ENCODE data around the gene ZNF91.
"Not testable (repeated sequence)": the region's sequence is repeated elsewhere in the genome, so short reads cannot be mapped to it uniquely, and the experiment has no call there.

ZNF91 gene

DNA sequence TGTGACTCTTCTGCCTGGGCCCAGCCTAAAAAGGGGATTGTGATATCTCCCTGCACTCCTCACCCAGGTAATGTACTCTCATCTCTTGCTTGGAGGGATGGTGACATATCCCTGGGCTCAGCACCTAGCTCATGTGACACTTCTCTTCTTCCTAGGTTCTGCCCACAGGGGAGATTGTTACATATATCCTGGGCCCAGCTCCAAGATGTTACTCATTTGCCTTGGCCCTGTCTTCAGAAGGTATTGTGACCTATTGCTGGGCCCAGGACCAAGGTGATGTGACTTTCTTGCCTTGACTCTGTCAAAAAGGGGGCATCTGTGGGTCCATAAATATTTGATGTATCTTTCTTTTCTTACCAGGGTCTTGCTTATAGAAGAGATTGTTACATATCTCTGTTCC is 73.9 kb downstream of the ZNF91 start:
- H3K4me1 ChIP-seq (ENCODE audit: insufficient read depth, low read length); H3K9ac ChIP-seq (ENCODE audit: low read depth, low read length); H3K36me3 ChIP-seq (ENCODE audit: insufficient read depth, low read length); H3K9me3 ChIP-seq (ENCODE audit: control insufficient read depth, insufficient read depth, low read length): not testable (repeated sequence)

DNA sequence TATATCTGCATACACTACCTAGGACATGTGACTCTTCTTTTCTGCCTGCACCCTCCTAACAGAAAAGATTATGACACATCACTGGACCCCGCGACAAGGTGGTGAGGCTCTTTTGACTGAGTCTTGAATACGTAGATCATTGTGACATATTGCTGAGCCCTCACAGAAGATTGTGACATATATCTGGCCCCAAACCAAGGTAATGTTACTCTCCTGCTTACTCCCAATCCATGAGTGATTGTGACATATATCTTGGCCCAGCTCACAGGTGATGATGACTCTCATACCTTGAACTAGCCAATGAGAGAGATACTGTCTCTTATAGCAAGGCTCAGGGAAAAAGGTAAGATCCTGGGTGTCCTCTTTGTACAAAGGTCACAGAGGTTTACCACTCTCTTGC is 75.7 kb downstream of the ZNF91 start:
- not testable (repeated sequence) for H3K9ac ChIP-seq (ENCODE audit: low read depth, low read length); H3K9me3 ChIP-seq (ENCODE audit: control insufficient read depth, insufficient read depth, low read length); H3K36me3 ChIP-seq (ENCODE audit: insufficient read depth, low read length); H3K4me1 ChIP-seq (ENCODE audit: insufficient read depth, low read length)

DNA sequence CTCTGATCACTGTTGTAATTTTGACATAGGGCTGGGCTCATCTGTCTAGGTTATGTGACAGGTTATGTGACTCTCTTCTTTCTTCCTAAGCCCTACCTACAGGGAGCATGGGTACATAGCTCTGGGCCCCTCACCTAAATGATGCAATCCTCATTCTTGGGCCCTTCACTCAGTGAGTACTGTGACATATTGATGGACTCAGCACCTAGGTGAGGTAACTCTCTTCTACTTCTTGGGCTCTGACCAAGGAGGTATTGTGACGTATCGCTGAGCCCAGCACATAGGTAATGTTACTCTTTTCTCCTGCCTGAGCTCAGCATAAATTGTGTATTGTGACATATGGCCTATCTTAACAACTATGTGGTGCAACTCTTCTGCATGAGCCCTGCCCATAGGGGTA is 76.3 kb downstream of the ZNF91 start:
- not testable (repeated sequence) for H3K4me1 ChIP-seq (ENCODE audit: insufficient read depth, low read length); H3K9me3 ChIP-seq (ENCODE audit: control insufficient read depth, insufficient read depth, low read length); H3K36me3 ChIP-seq (ENCODE audit: insufficient read depth, low read length); H3K9ac ChIP-seq (ENCODE audit: low read depth, low read length)

DNA sequence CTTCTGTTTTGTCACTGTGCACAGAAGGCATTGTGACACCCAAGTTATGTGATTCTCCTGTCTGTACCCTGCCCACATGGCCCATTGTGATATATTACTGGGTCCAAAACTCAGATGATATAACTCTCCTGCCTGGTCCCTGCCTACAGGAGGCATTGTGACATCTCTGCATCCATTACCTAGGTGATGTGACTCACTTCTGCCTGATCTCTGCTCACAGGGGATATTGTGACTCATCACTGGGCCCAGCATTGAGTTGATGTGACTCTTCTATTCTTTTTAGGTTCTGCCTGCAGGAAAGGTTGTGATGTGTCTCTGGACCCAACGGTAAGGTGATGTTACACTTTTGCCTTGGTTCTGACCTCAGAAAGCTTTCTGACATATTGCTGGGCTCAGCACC is 77.1 kb downstream of the ZNF91 start:
- Histone ChIP-seq H3K9ac (ENCODE audit: low read depth, low read length) (no peak overlapping the region), H3K36me3 (ENCODE audit: insufficient read depth, low read length) (no peaks in the 10 kb centered on the region), H3K9me3 (ENCODE audit: control insufficient read depth, insufficient read depth, low read length) (no peaks in the 10 kb centered on the region), H3K4me1 (ENCODE audit: insufficient read depth, low read length) (no peaks in the 10 kb centered on the region)

DNA sequence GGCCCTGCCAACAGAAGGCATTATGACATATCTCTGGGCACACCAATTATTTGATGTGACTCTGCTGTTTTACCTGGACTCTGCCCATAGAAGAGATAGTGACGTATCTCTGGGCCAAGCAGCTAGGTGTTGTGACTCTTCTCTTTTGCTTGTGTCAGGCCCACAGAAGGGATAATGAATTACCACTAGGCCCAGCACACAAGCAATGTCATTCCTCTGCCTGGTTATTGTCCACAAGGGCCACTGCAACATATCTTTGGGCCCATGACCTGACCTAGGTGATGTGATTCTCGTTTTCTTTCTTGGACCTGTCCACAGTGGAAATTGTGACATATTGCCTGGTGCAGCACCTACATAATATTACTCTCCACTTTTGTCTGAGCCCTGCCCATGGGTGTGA is 80.0 kb downstream of the ZNF91 start:
- Histone ChIP-seq H3K36me3 (ENCODE audit: insufficient read depth, low read length) (no peaks in the 10 kb centered on the region), H3K9me3 (ENCODE audit: control insufficient read depth, insufficient read depth, low read length) (no peaks in the 10 kb centered on the region), H3K4me1 (ENCODE audit: insufficient read depth, low read length) (no peaks in the 10 kb centered on the region), H3K9ac (ENCODE audit: low read depth, low read length) (no peak overlapping the region)

DNA sequence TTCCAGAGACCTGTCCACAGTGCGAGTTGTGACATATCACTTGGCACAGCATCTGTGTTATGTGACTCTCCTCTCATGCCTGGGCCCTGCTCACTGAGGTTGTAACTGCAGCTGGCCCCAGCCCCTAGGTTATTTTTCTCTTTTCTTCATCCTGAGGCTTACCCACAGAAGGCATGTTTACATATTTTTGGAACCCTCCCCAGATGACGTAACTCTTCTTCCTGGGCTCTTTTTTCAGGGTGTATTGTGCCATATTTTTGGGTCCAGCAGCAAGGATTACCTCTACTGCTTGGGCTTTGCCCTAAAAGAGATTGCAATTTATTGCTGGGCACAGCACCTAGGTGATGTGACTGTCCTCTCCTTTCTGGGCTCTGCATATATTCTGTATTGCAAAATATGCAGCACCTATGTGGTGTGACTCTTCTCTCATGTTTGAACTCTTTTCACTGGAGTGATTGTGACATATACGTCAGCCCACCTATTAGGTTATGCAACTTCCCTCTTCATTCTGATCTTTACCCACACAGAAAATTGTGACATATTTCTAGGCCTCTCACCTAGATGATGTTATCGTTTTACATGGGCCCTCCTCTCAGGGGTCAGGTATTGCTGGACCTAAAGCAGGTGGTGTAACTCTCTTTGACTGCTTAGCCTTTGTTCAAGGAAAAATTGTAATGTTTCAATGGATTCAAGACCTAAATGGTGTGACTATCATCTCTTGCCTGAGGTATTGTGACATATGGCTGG is 80.6 kb downstream of the ZNF91 start:
- Histone ChIP-seq H3K36me3 (ENCODE audit: insufficient read depth, low read length) (no peaks in the 10 kb centered on the region), H3K4me1 (ENCODE audit: insufficient read depth, low read length) (no peaks in the 10 kb centered on the region), H3K9me3 (ENCODE audit: control insufficient read depth, insufficient read depth, low read length) (no peaks in the 10 kb centered on the region), H3K9ac (ENCODE audit: low read depth, low read length) (no peak overlapping the region)

DNA sequence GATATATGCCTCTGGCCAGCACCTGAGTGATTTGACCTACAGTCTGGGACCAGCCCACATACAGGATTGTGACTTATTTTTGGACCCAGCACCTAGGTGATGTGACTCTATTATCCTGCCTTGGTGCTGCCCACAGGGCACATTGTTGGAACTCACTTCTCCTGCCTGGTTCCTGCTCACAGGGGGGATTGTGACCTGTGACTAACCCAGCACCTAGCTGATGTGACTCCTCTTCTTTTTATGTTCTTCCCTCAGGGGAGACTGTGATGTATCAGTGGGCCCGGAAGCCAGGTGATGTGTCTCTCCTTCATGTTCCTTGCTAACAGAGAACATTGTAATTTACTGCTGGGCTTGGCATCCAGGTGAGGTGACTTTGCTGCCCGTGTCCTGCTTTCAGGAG is 82.1 kb downstream of the ZNF91 start:
- Histone ChIP-seq H3K9me3 (ENCODE audit: control insufficient read depth, insufficient read depth, low read length) (no peaks in the 10 kb centered on the region), H3K36me3 (ENCODE audit: insufficient read depth, low read length) (no peaks in the 10 kb centered on the region), H3K9ac (ENCODE audit: low read depth, low read length) (no peak overlapping the region), H3K4me1 (ENCODE audit: insufficient read depth, low read length) (no peaks in the 10 kb centered on the region)

DNA sequence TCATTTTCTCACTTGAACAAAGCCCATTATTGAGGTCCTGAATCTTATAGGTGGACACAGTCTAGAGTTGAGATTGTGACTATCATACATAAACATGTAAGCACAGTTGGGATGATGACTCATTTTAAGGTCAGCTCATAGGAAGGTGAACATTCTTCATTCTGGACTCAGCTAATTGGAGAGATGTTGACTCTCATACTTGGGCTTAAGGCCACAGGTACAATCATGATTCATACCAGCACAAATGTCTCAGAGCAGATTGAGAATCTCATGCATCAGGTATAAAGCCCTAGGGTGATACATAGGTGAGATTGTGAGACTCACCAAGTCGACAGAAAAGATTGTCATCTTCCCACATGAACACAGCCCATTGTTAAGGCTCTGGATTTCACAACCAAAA is 82.8 kb downstream of the ZNF91 start:
- Histone ChIP-seq H3K36me3 (ENCODE audit: insufficient read depth, low read length) (no peaks in the 10 kb centered on the region), H3K9ac (ENCODE audit: low read depth, low read length) (no peak overlapping the region), H3K4me1 (ENCODE audit: insufficient read depth, low read length) (no peaks in the 10 kb centered on the region), H3K9me3 (ENCODE audit: control insufficient read depth, insufficient read depth, low read length) (no peaks in the 10 kb centered on the region)

DNA sequence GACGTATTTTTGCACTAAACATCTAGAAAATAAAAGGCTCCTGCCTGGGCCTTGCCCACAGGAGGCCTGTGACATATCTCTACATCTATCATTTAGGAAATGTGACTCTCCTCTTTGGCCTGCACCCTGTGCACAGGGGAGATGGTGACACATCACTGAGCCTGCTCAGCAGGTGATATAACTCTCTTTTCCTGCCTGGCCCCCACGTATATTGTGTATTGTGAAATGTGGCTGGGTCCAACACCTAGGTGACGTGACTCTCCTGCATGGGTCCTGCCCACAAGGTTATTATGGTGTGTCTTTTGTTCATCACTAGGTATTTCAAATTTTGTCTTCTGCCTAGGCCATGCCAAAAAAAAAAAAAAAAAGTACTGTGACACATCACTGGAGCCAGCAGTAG is 83.7 kb downstream of the ZNF91 start:
- Histone ChIP-seq H3K9ac (ENCODE audit: low read depth, low read length) (no peak overlapping the region), H3K9me3 (ENCODE audit: control insufficient read depth, insufficient read depth, low read length) (no peaks in the 10 kb centered on the region), H3K36me3 (ENCODE audit: insufficient read depth, low read length) (no peaks in the 10 kb centered on the region), H3K4me1 (ENCODE audit: insufficient read depth, low read length) (no peaks in the 10 kb centered on the region)

DNA sequence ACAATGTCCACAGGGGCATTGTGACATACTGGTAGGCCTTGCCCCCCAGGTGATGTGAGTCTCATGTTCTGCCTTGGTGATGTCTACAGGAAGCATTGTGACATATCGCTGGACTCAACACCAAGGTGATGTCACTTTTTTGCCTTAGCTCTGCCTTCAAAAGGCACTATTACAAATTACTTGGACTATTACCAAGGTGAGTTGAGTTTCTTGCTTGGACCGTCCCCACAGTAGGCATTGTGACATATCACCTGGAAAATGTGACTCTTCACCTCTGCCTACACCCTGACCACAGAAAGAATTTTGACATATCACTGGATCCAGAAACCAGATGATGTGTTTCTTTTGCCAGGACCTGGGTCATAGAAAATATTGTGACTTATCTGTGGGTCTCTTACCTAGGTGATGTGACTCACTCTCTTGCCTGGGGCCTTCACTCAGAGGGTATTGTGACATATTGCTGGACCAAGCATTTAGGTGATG is 84.5 kb downstream of the ZNF91 start:
- Histone ChIP-seq H3K4me1 (ENCODE audit: insufficient read depth, low read length) (no peaks in the 10 kb centered on the region), H3K9me3 (ENCODE audit: control insufficient read depth, insufficient read depth, low read length) (no peaks in the 10 kb centered on the region), H3K9ac (ENCODE audit: low read depth, low read length) (no peak overlapping the region), H3K36me3 (ENCODE audit: insufficient read depth, low read length) (no peaks in the 10 kb centered on the region)

DNA sequence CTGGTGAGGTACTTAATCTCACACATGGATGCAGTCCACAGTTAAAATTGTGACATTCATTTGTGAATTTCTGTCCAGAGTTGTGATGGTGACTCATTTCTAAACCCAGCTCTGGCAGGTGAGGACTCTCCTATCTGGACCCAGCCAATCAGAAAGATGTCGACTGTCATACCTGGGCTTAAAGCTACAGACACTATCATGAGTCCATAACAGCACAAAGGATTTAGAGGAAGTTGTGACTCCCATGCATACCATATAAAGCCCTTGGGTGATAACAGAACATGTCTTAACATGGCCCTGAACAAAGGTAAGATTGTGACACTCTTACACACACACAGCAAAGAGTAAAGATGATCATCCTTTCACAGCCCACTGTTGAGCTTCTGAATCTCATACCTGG is 85.3 kb downstream of the ZNF91 start:
- Histone ChIP-seq H3K36me3 (ENCODE audit: insufficient read depth, low read length) (no peaks in the 10 kb centered on the region), H3K9ac (ENCODE audit: low read depth, low read length) (no peak overlapping the region), H3K9me3 (ENCODE audit: control insufficient read depth, insufficient read depth, low read length) (no peaks in the 10 kb centered on the region), H3K4me1 (ENCODE audit: insufficient read depth, low read length) (no peaks in the 10 kb centered on the region)

DNA sequence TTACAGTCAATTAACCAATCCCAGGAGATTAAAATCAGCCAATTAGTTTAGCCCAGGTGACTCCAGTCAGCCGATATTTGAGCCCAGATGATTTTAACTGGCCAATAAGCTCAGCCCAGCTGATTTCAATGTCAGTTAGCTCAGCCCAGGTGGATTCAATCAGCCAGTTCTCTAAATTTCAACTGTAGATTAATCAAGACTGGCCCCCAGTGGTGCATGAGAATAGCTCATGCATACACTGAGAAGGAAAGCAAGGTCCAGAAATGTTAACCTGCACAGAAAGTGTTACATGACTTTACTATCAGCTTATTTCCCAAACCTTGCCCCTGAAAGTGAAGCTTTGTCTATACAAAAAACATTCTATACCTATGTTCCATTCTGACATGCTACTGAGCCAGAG is 89.7 kb downstream of the ZNF91 start:
- Histone ChIP-seq H3K9ac (ENCODE audit: low read depth, low read length) (no peak overlapping the region), H3K4me1 (ENCODE audit: insufficient read depth, low read length) (no peaks in the 10 kb centered on the region), H3K9me3 (ENCODE audit: control insufficient read depth, insufficient read depth, low read length) (no peaks in the 10 kb centered on the region; the same call in 1 of the 2 replicates), H3K36me3 (ENCODE audit: insufficient read depth, low read length) (no peaks in the 10 kb centered on the region)

DNA sequence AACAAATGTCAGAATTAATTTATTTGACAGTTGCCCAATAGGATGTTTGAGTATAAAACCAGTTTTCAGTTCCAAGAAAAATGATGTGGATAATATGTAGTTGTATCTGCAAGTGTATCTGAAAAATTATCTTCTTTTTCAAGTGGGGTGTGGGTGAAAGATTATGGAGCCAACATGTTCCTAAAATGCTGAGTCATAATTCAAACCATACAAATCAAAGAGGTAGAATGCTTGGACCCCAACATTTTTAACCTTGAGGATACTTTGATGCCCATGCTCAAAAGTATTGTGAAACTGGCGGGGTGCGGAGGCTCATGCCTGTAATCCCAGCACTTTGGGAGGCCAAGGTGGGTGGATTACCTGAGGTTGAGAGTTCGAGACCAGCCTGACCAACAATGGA is 91.0 kb downstream of the ZNF91 start:
- H3K36me3 ChIP-seq (ENCODE audit: insufficient read depth, low read length): no peaks in the 10 kb centered on the region
- H3K9me3 ChIP-seq (ENCODE audit: control insufficient read depth, insufficient read depth, low read length): no peaks in the 10 kb centered on the region; the same call in 1 of the 2 replicates
- H3K4me1 ChIP-seq (ENCODE audit: insufficient read depth, low read length): no peaks in the 10 kb centered on the region
- no peak overlapping the region for H3K9ac ChIP-seq (ENCODE audit: low read depth, low read length)

DNA sequence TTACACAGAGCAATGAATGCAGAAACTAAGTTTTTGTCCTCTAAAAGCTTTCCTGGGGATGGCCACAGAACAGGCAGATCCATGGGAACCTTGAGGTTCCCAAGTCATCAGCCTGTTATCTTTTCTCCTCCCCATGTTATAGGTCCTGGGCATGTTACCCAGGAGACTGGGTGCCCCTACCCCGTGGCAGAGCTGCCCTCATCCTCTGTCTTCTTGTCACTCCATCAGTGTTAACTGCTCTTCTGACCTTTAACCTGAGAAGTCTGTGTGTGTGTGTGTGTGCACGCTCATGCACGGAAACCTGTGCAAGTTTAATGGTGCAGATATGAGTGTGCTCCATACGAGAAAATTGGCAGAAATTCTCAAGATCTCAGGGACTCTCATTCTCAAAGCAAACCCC is 101.1 kb downstream of the ZNF91 start:
- no peaks in the 10 kb centered on the region for H3K9me3 ChIP-seq (ENCODE audit: control insufficient read depth, insufficient read depth, low read length)
- no peaks in the 10 kb centered on the region for H3K36me3 ChIP-seq (ENCODE audit: insufficient read depth, low read length)
- no peaks in the 10 kb centered on the region for H3K4me1 ChIP-seq (ENCODE audit: insufficient read depth, low read length)
- H3K9ac ChIP-seq (ENCODE audit: low read depth, low read length): no peak overlapping the region

DNA sequence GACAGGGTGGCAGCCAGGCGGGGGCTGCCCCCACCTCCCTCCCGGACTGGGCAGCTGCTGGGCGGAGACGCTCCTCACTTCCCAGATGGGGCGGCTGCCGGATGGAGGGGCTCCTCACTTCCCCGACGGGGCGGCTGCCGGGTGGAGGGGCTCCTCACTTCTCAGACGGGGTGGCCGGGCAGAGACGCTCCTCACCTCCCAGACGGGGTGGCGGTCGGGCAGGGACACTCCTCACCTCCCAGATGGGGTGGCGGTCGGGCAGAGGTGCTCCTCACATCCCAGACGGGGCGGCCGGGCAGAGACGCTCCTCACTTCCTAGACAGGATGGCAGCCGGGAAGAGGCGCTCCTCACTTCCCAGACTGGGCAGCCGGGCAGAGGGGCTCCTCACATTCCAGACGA is 105.3 kb downstream of the ZNF91 start:
- H3K4me1 ChIP-seq (ENCODE audit: insufficient read depth, low read length): not testable (repeated sequence)

More for the DNA sequence above, 105.3 kb downstream of the ZNF91 start:
- H3K9me3 ChIP-seq (ENCODE audit: control insufficient read depth, insufficient read depth, low read length); H3K9ac ChIP-seq (ENCODE audit: low read depth, low read length); H3K36me3 ChIP-seq (ENCODE audit: insufficient read depth, low read length): not testable (repeated sequence)
